ENCODE measurements around the gene WNT7A. TPM values are rescaled to one million over a fixed set of nuclear protein-coding genes. Genes with fewer than 3 reads are reported as not detected.
"Not testable (repeated sequence)": the region's sequence is repeated elsewhere in the genome, so short reads cannot be mapped to it uniquely, and the experiment has no call there.

Gene WNT7A
- total RNA-seq, 1 donor from 2014 or later: under 0.01 TPM

GRCh38 chr3:13865106-13865505 lies 14.8 kb downstream of the WNT7A start:
- DNase-seq: no peak

DNA sequence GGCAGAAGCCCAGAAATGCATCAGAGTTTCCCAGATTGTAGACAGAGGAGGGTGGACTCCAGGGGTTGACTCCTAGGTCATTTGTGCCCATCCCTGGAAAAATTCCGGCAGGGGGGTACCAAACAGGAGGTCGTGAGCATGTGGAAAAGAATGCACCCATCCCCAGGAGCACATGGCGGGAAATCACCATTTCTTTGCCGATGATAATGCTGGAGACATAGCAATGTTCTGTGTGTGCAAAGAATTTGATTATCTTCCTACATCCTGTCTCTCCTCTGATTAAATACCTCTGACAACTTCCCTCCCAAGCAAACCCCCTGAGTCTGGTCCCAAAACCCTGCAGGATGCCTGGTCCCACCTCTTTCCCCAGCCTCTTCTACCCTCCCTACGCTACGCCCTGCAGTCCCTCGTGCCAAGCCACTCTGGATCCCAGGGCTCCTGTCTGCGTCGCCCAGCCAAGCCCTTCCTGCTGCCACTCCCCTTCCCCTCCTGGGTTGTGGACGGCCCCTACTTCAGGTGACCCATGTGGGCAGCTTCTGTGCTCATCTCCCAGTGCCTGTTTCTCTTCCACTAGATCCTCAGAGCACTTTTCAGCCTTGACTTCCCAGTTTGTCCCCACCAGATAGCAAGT lies 15.8 kb downstream of the WNT7A start:
- DNase-seq: no peak

- no peak for DNase-seq
Observed at GRCh38 chr3:13863382-13863952, 16.4 kb downstream of the WNT7A start.

DNA sequence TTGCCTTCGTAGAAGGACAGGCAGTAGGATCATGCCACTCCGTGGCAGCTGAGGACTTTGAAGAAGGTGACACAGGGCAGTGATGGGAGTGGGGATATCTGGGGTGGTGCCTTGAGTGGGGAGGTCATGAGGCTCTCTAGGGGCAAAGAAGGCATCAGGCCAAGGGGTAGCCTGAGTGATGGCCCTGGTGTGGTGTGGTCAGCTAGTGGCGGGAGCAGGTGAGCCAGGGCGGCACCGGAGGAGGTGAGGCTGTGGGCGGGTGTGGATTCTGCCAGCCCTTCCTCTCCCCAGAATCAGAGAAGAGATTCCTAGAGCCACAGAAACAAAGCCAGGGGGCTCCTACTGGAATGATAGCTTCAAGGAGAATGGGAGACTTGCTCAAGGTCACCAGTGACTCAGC lies 18.4 kb downstream of the WNT7A start:
- DNase-seq: no peak

GRCh38 chr3:13860001-13860400 lies 19.9 kb downstream of the WNT7A start:
- DNase-seq: no peak

DNA sequence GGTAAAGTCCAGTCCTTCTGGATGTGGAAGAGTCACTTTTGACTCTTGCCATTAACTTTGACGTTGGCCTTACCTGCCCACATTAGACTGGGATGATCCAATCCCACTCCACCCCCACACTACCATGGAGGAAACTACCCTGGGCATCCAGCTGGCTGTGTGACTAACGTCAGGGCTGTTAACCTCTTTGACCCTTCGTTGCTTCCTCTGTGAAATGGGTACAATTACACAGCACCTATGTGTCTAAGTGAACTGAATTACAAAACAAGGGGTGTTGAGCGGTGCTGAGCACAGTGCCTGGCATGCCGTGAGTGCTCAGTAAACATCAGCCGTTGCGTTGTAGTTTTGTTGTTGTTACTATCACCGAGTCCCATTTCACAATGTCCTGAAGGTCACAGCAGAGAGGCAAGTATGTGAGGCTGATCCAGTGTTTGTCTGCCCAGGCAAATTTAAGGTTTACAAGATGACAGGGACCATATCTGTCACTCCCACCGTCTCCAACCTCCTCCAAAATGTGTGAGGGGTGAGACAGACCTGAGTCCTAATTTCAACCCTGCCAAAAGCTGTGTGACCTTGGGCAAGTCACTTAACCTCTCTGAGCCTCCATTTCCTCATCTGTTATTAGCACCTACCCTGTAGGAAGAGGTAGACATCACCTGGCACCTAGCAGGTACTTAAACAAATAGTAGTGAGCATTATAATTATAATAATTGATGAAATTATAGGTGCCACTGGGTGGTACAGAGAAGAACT lies 20.9 kb downstream of the WNT7A start:
- no peak for DNase-seq

DNA sequence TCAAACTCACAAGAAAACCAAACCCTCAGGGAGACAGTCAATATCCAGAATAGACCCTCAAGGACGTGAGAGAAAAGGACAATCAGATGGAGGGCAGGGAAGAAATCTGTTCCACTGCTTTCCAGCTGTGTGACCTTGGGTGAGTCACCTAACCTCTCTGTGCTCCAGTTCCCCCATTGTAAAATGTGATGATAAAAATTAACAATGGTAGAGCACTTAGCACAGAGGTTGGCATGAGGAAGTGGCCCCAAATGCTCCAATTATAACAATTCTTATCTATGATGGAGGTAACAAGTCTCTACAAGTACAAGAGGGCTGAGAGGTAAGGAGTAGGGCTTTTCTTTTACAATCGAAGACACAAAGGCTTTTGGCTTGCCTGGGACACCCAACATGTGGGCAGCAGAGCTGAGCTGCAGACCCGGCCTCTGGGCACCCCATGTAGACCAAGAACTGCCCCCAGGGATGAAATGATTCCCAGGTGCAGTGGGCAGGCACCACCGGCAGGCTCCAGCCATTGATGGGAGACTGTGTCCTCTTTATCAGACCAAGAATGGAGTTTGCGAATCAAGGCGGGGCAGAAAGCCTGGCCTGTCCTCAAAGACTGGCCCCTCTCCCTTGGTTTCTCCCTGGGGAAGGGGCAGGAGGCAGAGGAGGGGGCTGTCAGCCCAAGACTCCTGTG lies 22.0 kb downstream of the WNT7A start:
- no peak for DNase-seq

- DNase-seq: not testable (repeated sequence)
Observed at GRCh38 chr3:13856628-13857027, 23.2 kb downstream of the WNT7A start.

GRCh38 chr3:13856006-13856405 lies 23.9 kb downstream of the WNT7A start:
- DNase-seq: no peak

DNA sequence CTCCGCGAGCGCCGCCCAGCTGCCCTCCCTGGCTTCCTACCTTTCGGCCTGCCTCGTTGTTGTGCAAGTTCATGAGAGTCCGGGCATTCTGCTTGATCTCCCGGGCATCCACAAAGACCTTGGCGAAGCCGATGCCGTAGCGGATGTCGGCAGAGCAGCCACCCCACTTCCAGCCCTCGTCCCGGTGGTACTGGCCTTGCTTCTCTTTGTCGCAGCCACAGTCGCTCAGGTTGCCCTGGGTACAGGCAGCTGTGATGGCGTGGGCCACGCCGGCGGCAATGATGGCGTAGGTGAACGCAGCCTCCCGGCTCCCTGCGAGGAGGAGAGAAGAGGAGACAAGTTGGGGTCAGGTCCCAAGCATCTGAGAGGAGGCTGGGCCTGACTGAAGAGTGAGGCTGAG lies 25.4 kb downstream of the WNT7A start:
- no peak for DNase-seq

DNA sequence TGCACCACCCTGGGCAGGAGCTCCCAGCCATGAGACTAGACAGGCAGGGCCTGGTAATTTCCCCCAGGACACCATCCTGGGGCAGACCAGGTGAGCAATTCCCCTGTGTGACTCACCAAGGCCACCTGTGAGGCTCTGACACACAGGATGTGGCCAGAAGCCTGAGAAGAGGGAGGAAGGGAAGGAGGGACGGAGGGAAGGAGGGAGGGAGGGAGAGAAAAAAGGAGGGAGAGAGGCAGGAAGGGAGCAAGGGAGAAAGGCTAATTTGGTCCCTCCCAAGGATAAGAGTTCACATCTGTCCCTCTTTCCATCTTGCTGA lies 25.9 kb downstream of the WNT7A start:
- DNase-seq: no peak

- DNase-seq: no peak
Observed at GRCh38 chr3:13853256-13853977, 26.5 kb downstream of the WNT7A start.

GRCh38 chr3:13852638-13853009 lies 27.2 kb downstream of the WNT7A start:
- no peak for DNase-seq

DNA sequence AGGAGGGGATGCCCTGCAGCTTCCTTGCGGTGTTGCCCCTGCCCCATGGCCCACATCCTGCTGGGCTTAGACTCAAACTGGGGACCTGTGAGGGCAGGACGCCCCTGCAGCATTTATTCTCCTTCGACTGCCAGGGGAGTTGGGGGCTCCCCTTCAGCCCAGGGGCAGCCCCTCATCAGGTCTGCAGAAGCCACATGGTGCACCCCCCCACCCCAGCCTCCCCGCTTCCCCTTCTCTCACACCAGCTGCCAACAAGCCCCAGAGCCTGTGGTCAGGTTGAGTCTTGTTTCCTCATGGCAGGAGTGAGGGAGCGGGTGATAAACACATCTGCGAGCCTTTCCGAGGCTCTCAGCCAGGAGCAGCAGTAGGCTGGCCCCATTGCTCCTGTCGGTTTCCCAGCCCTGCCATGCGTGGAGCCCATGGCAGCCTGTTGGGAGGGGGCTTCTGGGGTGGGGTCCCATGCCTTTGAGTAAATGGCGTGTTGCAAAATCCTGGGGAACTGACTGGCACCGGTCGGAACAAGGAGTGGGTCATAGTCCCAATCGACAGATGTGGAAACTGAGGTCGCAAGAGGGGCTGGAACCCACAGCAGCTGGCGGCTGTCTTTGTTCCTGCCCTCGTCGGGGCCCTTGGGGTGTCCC lies 27.8 kb downstream of the WNT7A start:
- DNase-seq: no peak

GRCh38 chr3:13851091-13851849 lies 28.6 kb downstream of the WNT7A start:
- no peak for DNase-seq

GRCh38 chr3:13850161-13850945 lies 29.5 kb downstream of the WNT7A start:
- no peak for DNase-seq

GRCh38 chr3:13849018-13849417 lies 30.9 kb downstream of the WNT7A start:
- DNase-seq: no peak

GRCh38 chr3:13846716-13847570 lies 32.9 kb downstream of the WNT7A start:
- no peak for DNase-seq

DNA sequence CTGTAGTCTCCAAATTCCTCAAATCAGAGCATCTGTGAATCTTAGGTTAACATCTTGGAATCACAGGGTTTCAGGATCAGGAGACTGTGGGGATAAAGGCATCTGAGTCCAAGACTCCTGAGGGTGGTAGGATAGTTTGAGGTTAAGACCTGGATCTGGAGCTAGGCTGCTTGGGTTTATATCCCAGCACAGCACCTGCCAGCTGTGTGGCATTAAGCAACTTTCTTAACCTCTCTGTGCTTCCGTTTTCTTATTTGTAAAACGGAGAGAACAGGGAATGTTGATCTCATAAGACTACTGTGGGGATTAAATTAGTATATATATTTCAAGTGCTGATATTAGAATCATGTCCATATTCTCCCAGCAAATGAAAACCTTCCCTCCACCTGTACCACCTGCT lies 33.6 kb downstream of the WNT7A start:
- DNase-seq: no peak

DNA sequence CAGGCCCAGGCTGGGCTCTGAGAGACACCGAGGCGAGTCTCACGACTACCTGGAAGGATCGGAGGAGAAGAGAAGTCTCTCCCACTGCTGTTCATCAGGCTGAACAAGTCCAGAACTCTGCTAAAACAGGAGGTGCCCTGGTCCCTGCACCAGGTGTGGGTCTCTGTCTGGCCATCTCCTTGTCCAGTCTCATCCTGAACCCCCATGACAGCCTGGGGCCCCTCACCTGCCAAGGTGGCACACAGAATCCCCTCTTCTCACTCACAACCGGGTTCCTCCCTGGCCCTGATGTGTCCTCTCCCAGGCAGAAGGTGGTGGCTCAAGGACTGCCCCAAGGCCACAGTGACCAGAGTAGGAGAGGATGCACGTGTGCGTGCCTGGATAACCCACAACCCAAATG lies 34.1 kb downstream of the WNT7A start:
- no peak for DNase-seq

Data from dermis blood vessel endothelial cell (primary cell).